H9 (cell line): ENCODE results near the gene SRGAP1. TPM values are rescaled to one million over a fixed set of nuclear protein-coding genes. Genes with fewer than 3 reads are reported as not detected.

Experiments
- DNase-seq: peaks from one replicate; pipeline ENCODE4 v3.0.0-alpha.2; 2017
- H2AFZ ChIP-seq: one replicate; pipeline ENCODE4 v1.6.1; 2013; ENCODE audit warnings: mild to moderate bottlenecking, low read length, control low read depth, moderate library complexity
- H2AK5ac ChIP-seq: 2 replicates; pipeline ENCODE4 v1.6.1; 2013; ENCODE audit warnings: low read length, control low read depth, mixed read lengths; ENCODE audit not compliant: insufficient read length
- H2BK120ac ChIP-seq: one replicate; pipeline ENCODE4 v1.6.1; 2013; ENCODE audit warnings: low read depth, mild to moderate bottlenecking, low read length, control low read depth, inconsistent platforms; ENCODE audit not compliant: poor library complexity, severe bottlenecking
- H2BK12ac ChIP-seq: 2 replicates; pipeline ENCODE4 v1.6.1; 2013; ENCODE audit warnings: low read length, control low read depth, mixed read lengths, low read depth; ENCODE audit not compliant: insufficient read length
- H2BK15ac ChIP-seq: 2 replicates; pipeline ENCODE4 v1.6.1; 2013; ENCODE audit warnings: low read depth, low read length, control low read depth
- H2BK20ac ChIP-seq: one replicate; pipeline ENCODE4 v1.6.1; 2013; ENCODE audit warnings: low read depth, mild to moderate bottlenecking, low read length, control low read depth, inconsistent platforms; ENCODE audit not compliant: poor library complexity, severe bottlenecking
- H2BK5ac ChIP-seq: 2 replicates; pipeline ENCODE4 v1.6.1; 2013; ENCODE audit warnings: low read length, control low read depth, mixed read lengths; ENCODE audit not compliant: insufficient read length
- H3K14ac ChIP-seq: 2 replicates; pipeline ENCODE4 v1.6.1; 2013; ENCODE audit warnings: low read length, control low read depth; ENCODE audit not compliant: insufficient read depth
- H3K18ac ChIP-seq: 2 replicates; pipeline ENCODE4 v1.6.1; 2013; ENCODE audit warnings: low read depth, mild to moderate bottlenecking, mixed read lengths, low read length, control low read depth; ENCODE audit not compliant: insufficient read length
- H3K23ac ChIP-seq: 2 replicates; pipeline ENCODE4 v1.6.1; 2013; ENCODE audit warnings: low read length, control low read depth, mixed read lengths, low read depth; ENCODE audit not compliant: insufficient read length
- H3K23me2 ChIP-seq: 2 replicates; pipeline ENCODE4 v1.6.1; 2013; ENCODE audit warnings: low read depth, mild to moderate bottlenecking, mixed read lengths, low read length, control low read depth; ENCODE audit not compliant: insufficient read length, poor library complexity, severe bottlenecking
- H3K27ac ChIP-seq: 2 replicates; pipeline ENCODE4 v1.5.1; 2013; ENCODE audit warnings: low read length, control low read depth, mixed read lengths, low read depth; ENCODE audit not compliant: insufficient read length
- H3K27me3 ChIP-seq: 2 replicates; pipeline ENCODE4 v1.6.1; 2013; ENCODE audit warnings: low read length, control low read depth, inconsistent platforms; ENCODE audit not compliant: insufficient read depth
- H3K4ac ChIP-seq: 2 replicates; pipeline ENCODE4 v1.6.1; 2013; ENCODE audit warnings: low read depth, mild to moderate bottlenecking, control low read depth, inconsistent platforms, low read length, moderate library complexity
- H3K4me1 ChIP-seq: 2 replicates; pipeline ENCODE4 v1.6.1; 2013; ENCODE audit warnings: low read length, control low read depth, inconsistent platforms; ENCODE audit not compliant: insufficient read depth
- H3K4me2 ChIP-seq: 2 replicates; pipeline ENCODE4 v1.6.1; 2013; ENCODE audit warnings: low read length, control low read depth, mixed read lengths; ENCODE audit not compliant: insufficient read length, insufficient read depth
- H3K56ac ChIP-seq: 2 replicates; pipeline ENCODE4 v1.6.1; 2013; ENCODE audit warnings: low read depth, mild to moderate bottlenecking, mixed read lengths, low read length, control low read depth; ENCODE audit not compliant: insufficient read length
- H3K79me1 ChIP-seq: 2 replicates; pipeline ENCODE4 v1.6.1; 2013; ENCODE audit warnings: low read depth, mild to moderate bottlenecking, moderate library complexity, low read length, control low read depth, inconsistent platforms; ENCODE audit not compliant: insufficient read depth, poor library complexity, severe bottlenecking
- H3K79me2 ChIP-seq: 2 replicates; pipeline ENCODE4 v1.6.1; 2013; ENCODE audit warnings: low read length, control low read depth, inconsistent platforms; ENCODE audit not compliant: insufficient read depth
- H3K9ac ChIP-seq: 2 replicates; pipeline ENCODE4 v1.6.1; 2013; ENCODE audit warnings: low read length, control low read depth, mixed read lengths; ENCODE audit not compliant: insufficient read length; ENCODE audit errors: extremely low read depth
- H3K9me3 ChIP-seq: one replicate; pipeline ENCODE4 v1.6.1; 2013; ENCODE audit warnings: low read depth, low read length, inconsistent platforms; ENCODE audit not compliant: control insufficient read depth
- H3T11ph ChIP-seq: one replicate; pipeline ENCODE4 v1.6.1; 2013; ENCODE audit warnings: mild to moderate bottlenecking, low read length, control low read depth, inconsistent platforms
- H4K20me1 ChIP-seq: one replicate; pipeline ENCODE4 v1.6.1; 2013; ENCODE audit not compliant: control insufficient read depth, insufficient read length, insufficient read depth
- H4K5ac ChIP-seq: 2 replicates; pipeline ENCODE4 v1.6.1; 2013; ENCODE audit warnings: low read depth, mild to moderate bottlenecking, mixed read lengths, low read length, control low read depth; ENCODE audit not compliant: insufficient read length
- H4K8ac ChIP-seq: replicated peaks from 2 replicates; pipeline ENCODE4 v1.6.1; 2013; ENCODE audit warnings: low read length, control low read depth, mixed read lengths, low read depth; ENCODE audit not compliant: insufficient read length
- H4K91ac ChIP-seq: 2 replicates; pipeline ENCODE4 v1.6.1; 2013; ENCODE audit warnings: low read depth, mild to moderate bottlenecking, moderate library complexity, mixed read lengths, low read length, control low read depth; ENCODE audit not compliant: insufficient read length
- H3K27ac Mint-ChIP-seq, 3 experiments: 2 replicates in 2 of 3; 3 replicates in 1 of 3; pipeline ENCODE4 v1.8.0; 2020 to 2021; ENCODE audit warnings: mixed read lengths in 3 of 3, mild to moderate bottlenecking in 1 of 3, moderate library complexity in 1 of 3
- H3K27me3 Mint-ChIP-seq: 2 replicates; pipeline ENCODE4 v1.8.0; 2021; ENCODE audit warnings: low read depth, mild to moderate bottlenecking, moderate library complexity, mixed read lengths
- H3K36me3 Mint-ChIP-seq, 3 experiments: 2 replicates in 2 of 3; 3 replicates in 1 of 3; pipeline ENCODE4 v1.8.0; 2020 to 2021; ENCODE audit warnings: low read depth in 3 of 3, mixed read lengths in 3 of 3; ENCODE audit not compliant: insufficient read depth in 1 of 3
- H3K4me1 Mint-ChIP-seq, 2 experiments: 2 replicates each; pipeline ENCODE4 v1.8.0; 2020; ENCODE audit warnings: mixed read lengths in 2 of 2
- H3K4me3 Mint-ChIP-seq, 2 experiments: 2 replicates in 1 of 2; 3 replicates in 1 of 2; pipeline ENCODE4 v1.8.0; 2020 to 2021; ENCODE audit warnings: mild to moderate bottlenecking in 2 of 2, mixed read lengths in 2 of 2, moderate library complexity in 1 of 2
- H3K9me3 Mint-ChIP-seq, 2 experiments: 2 replicates in 1 of 2; 3 replicates in 1 of 2; pipeline ENCODE4 v1.8.0; 2020; ENCODE audit warnings: mild to moderate bottlenecking in 2 of 2, mixed read lengths in 2 of 2, moderate library complexity in 1 of 2
- CTCF ChIP-seq: fragments of 200-600 bp; sonication (generic); conservative IDR thresholded peaks from 3 replicates; pipeline ENCODE4 v1.8.0; 2021; ENCODE audit warnings: antibody characterized with exemption, mild to moderate bottlenecking
- WGBS: extraction: QIAGEN DNeasy Blood & Tissue Kit; methylation state at CpG from one replicate; pipeline ENCODE4 v1.1.7; 2013; ENCODE audit warnings: missing lambda C conversion rate, low lambda C conversion rate, mixed read lengths; ENCODE audit not compliant: insufficient read length; ENCODE audit errors: extremely low coverage; 5-methylcytosine and 5-hydroxymethylcytosine counted together
- total RNA-seq: library from RNA; stranded (reverse); gene quantifications from 2 replicates; pipeline ENCODE4 v1.2.1, GENCODE V29; 2021

SRGAP1 gene
- total RNA-seq, 1 experiment from 2014 or later, result 4.8 TPM

- H3T11ph ChIP-seq, result no peak overlapping the region
- H3K4me1 ChIP-seq, result no peaks in the 10 kb centered on the region
- H3K23me2 ChIP-seq, result no peaks in the 10 kb centered on the region
- H3K4ac ChIP-seq, result no peak overlapping the region
- no peaks in the 10 kb centered on the region for H3K79me1 ChIP-seq
- H3K56ac ChIP-seq, result no peak overlapping the region
- no peak overlapping the region for H2BK5ac ChIP-seq
- no peak overlapping the region for H2BK12ac ChIP-seq
- H2BK120ac ChIP-seq, result no peak overlapping the region
- no peak overlapping the region for H3K9ac ChIP-seq
- no peak overlapping the region for H3K4me2 ChIP-seq
- H3K9me3 Mint-ChIP-seq, result no peaks in the 10 kb centered on the region
- H4K20me1 ChIP-seq, result no peaks in the 10 kb centered on the region
- no peaks in the 10 kb centered on the region for H3K9me3 ChIP-seq
- no peak overlapping the region for H3K18ac ChIP-seq
- H2BK15ac ChIP-seq, result no peak overlapping the region
- H4K5ac ChIP-seq, result no peak overlapping the region
- no peak overlapping the region for H4K8ac ChIP-seq
- H2AFZ ChIP-seq, result no peak overlapping the region
- DNase-seq, result no peak
- no peak overlapping the region for H3K14ac ChIP-seq
- H3K4me1 Mint-ChIP-seq, result peaks cover 9% of the 10 kb centered on the region in 2 experiments
- H4K91ac ChIP-seq, result no peak overlapping the region
- WGBS, result no CpG with 5 or more reads among the region's 3 CpGs
- H3K27me3 ChIP-seq, result no peaks in the 10 kb centered on the region
- H3K36me3 Mint-ChIP-seq, result no peaks in the 10 kb centered on the region
- H2BK20ac ChIP-seq, result no peak overlapping the region
- no peaks in the 10 kb centered on the region for H3K27me3 Mint-ChIP-seq
- H2AK5ac ChIP-seq, result no peak overlapping the region
- TF ChIP-seq CTCF, result no peak
- H3K27ac ChIP-seq, result no peak overlapping the region
- no peak overlapping the region for H3K23ac ChIP-seq
- no peak overlapping the region; a peak in 1 of 7 replicates for H3K27ac Mint-ChIP-seq
- no peaks in the 10 kb centered on the region; the same call in 1 of the 2 replicates for H3K79me2 ChIP-seq
- no peak overlapping the region for H3K4me3 Mint-ChIP-seq
Observed at GRCh38 chr12:63855299-63855698, 10.8 kb downstream of the SRGAP1 start.
